ENCODE data around the gene SLC18B1.

The SLC18B1 gene

GRCh38 chr6:132751828-132752227 is 46.6 kb downstream of the SLC18B1 start:
- in situ Hi-C loops (cut with MboI; ENCODE audit: low pct_unique_long_range_greater_than_20kb, low sequenced_read_pairs): no loop called here
- DNase-seq: no peak

GRCh38 chr6:132751306-132751705 is 47.1 kb downstream of the SLC18B1 start:
- in situ Hi-C loops (cut with MboI; ENCODE audit: low pct_unique_long_range_greater_than_20kb, low sequenced_read_pairs): no loop called here
- peak; percentile 42 for DNase-seq

- no peak for DNase-seq
- in situ Hi-C loops (cut with MboI; ENCODE audit: low pct_unique_long_range_greater_than_20kb, low sequenced_read_pairs): no loop called here
These were observed 47.8 kb downstream of the SLC18B1 start for GRCh38 chr6:132750455-132751248.

- DNase-seq: no peak
- in situ Hi-C loops (cut with MboI; ENCODE audit: low pct_unique_long_range_greater_than_20kb, low sequenced_read_pairs): no loop called here
These were observed 49.3 kb downstream of the SLC18B1 start for GRCh38 chr6:132749111-132749510.

GRCh38 chr6:132748446-132748845 is 50.0 kb downstream of the SLC18B1 start:
- in situ Hi-C loops (cut with MboI; ENCODE audit: low pct_unique_long_range_greater_than_20kb, low sequenced_read_pairs): no loop called here

GRCh38 chr6:132746048-132746447 is 52.4 kb downstream of the SLC18B1 start:
- DNase-seq: no peak
- in situ Hi-C loops (cut with MboI; ENCODE audit: low pct_unique_long_range_greater_than_20kb, low sequenced_read_pairs): no loop called here

More at GRCh38 chr6:132748446-132748845, 50.0 kb downstream of the SLC18B1 start:
- no peak for DNase-seq

- no peak for DNase-seq
- in situ Hi-C loops (cut with MboI; ENCODE audit: low pct_unique_long_range_greater_than_20kb, low sequenced_read_pairs): no loop called here
These were observed 55.9 kb downstream of the SLC18B1 start for GRCh38 chr6:132742495-132742894.

GRCh38 chr6:132741281-132741680 is 57.2 kb downstream of the SLC18B1 start:
- no peak for DNase-seq
- in situ Hi-C loops (cut with MboI; ENCODE audit: low pct_unique_long_range_greater_than_20kb, low sequenced_read_pairs): no loop called here

GRCh38 chr6:132736239-132736638 is 62.2 kb downstream of the SLC18B1 start:
- no peak for DNase-seq
- in situ Hi-C loops (cut with MboI; ENCODE audit: low pct_unique_long_range_greater_than_20kb, low sequenced_read_pairs): no loop called here

GRCh38 chr6:132734694-132735236 is 63.7 kb downstream of the SLC18B1 start:
- in situ Hi-C loops (cut with MboI; ENCODE audit: low pct_unique_long_range_greater_than_20kb, low sequenced_read_pairs): no loop called here
- peak; percentile 55 for DNase-seq

GRCh38 chr6:132733814-132734213 is 64.6 kb downstream of the SLC18B1 start:
- in situ Hi-C loops (cut with MboI; ENCODE audit: low pct_unique_long_range_greater_than_20kb, low sequenced_read_pairs): no loop called here
- DNase-seq: no peak

GRCh38 chr6:132733283-132733682 is 65.2 kb downstream of the SLC18B1 start:
- in situ Hi-C loops (cut with MboI; ENCODE audit: low pct_unique_long_range_greater_than_20kb, low sequenced_read_pairs): no loop called here
- peak; percentile 43 for DNase-seq

GRCh38 chr6:132731086-132731485 is 67.4 kb downstream of the SLC18B1 start:
- in situ Hi-C loops (cut with MboI; ENCODE audit: low pct_unique_long_range_greater_than_20kb, low sequenced_read_pairs): no loop called here
- DNase-seq: no peak

- in situ Hi-C loops (cut with MboI; ENCODE audit: low pct_unique_long_range_greater_than_20kb, low sequenced_read_pairs): no loop called here
These were observed 67.9 kb downstream of the SLC18B1 start for GRCh38 chr6:132730560-132730959.

GRCh38 chr6:132728616-132729015 is 69.8 kb downstream of the SLC18B1 start:
- in situ Hi-C loops (cut with MboI; ENCODE audit: low pct_unique_long_range_greater_than_20kb, low sequenced_read_pairs): no loop called here
- DNase-seq: no peak

More at GRCh38 chr6:132730560-132730959, 67.9 kb downstream of the SLC18B1 start:
- DNase-seq: no peak

GRCh38 chr6:132726608-132726975 is 71.8 kb downstream of the SLC18B1 start:
- in situ Hi-C loops (cut with MboI; ENCODE audit: low pct_unique_long_range_greater_than_20kb, low sequenced_read_pairs): no loop called here
- DNase-seq: no peak

- in situ Hi-C loops (cut with MboI; ENCODE audit: low pct_unique_long_range_greater_than_20kb, low sequenced_read_pairs): no loop called here
These were observed 72.4 kb downstream of the SLC18B1 start for GRCh38 chr6:132725947-132726607.

GRCh38 chr6:132725471-132725870 is 73.0 kb downstream of the SLC18B1 start:
- DNase-seq: no peak
- in situ Hi-C loops (cut with MboI; ENCODE audit: low pct_unique_long_range_greater_than_20kb, low sequenced_read_pairs): no loop called here

More at GRCh38 chr6:132725947-132726607, 72.4 kb downstream of the SLC18B1 start:
- DNase-seq: no peak

- no peak for DNase-seq
- in situ Hi-C loops (cut with MboI; ENCODE audit: low pct_unique_long_range_greater_than_20kb, low sequenced_read_pairs): no loop called here
These were observed 78.5 kb downstream of the SLC18B1 start for GRCh38 chr6:132719736-132720448.
